ENCODE results near the gene TRAPPC3. TPM values are rescaled to one million over a fixed set of nuclear protein-coding genes. Genes with fewer than 3 reads are reported as not detected.

Gene TRAPPC3
- total RNA-seq, 1 experiment from 2014 or later: 86.6 TPM

- H3K9me3 ChIP-seq (ENCODE audit: low read depth, low read length, poor library complexity, severe bottlenecking): no peaks in the 10 kb centered on the region
- no peak for DNase-seq (ENCODE audit: low spot score)
- peaks cover 13% of the 10 kb centered on the region for H3K27me3 ChIP-seq (replicated peaks; ENCODE audit: insufficient read depth, low read depth, low read length, poor library complexity)
- H3K27ac ChIP-seq (ENCODE audit: low read depth, low read length, poor library complexity, severe bottlenecking): no peak overlapping the region
- POLR2A ChIA-PET (ENCODE audit: low non-redundant PET): no interaction called here
- no TSS peak for BruUV-seq (replicated peaks)
- intact Hi-C loops (cut with micrococcal nuclease; ENCODE audit: unreplicated experiment): no loop called here
- H3K36me3 ChIP-seq (ENCODE audit: insufficient read depth, low read length, poor library complexity, severe bottlenecking): no peaks in the 10 kb centered on the region
- H3K4me1 ChIP-seq (ENCODE audit: insufficient read depth, low read length, poor library complexity, severe bottlenecking): no peaks in the 10 kb centered on the region
- H3K4me3 ChIP-seq (ENCODE audit: low read depth, low read length, poor library complexity, severe bottlenecking): no peak overlapping the region
- CTCF ChIA-PET: interaction anchor here (0.6 kb wide), 1 partner anchor 1812 kb away, joined by 6 read pairs; no protein-coding TSS in a partner anchor
- no peak for TF ChIP-seq EZH2 (IDR thresholded peaks at IDR 0.05; ENCODE audit: borderline replicate concordance, low read depth, low read length, poor library complexity, severe bottlenecking)
- TF ChIP-seq, protein P1, sequence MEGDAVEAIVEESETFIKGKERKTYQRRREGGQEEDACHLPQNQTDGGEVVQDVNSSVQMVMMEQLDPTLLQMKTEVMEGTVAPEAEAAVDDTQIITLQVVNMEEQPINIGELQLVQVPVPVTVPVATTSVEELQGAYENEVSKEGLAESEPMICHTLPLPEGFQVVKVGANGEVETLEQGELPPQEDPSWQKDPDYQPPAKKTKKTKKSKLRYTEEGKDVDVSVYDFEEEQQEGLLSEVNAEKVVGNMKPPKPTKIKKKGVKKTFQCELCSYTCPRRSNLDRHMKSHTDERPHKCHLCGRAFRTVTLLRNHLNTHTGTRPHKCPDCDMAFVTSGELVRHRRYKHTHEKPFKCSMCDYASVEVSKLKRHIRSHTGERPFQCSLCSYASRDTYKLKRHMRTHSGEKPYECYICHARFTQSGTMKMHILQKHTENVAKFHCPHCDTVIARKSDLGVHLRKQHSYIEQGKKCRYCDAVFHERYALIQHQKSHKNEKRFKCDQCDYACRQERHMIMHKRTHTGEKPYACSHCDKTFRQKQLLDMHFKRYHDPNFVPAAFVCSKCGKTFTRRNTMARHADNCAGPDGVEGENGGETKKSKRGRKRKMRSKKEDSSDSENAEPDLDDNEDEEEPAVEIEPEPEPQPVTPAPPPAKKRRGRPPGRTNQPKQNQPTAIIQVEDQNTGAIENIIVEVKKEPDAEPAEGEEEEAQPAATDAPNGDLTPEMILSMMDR (conservative IDR thresholded peaks at IDR 0.05; ENCODE audit: low read depth, low read length): no peak
Measured at GRCh38 chr1:36126797-36127500, 22.3 kb downstream of the TRAPPC3 start.

GRCh38 chr1:36126005-36126716, 23.1 kb downstream of the TRAPPC3 start:
- no peak for DNase-seq (ENCODE audit: low spot score)
- H3K27ac ChIP-seq (ENCODE audit: low read depth, low read length, poor library complexity, severe bottlenecking): no peak overlapping the region
- CTCF ChIA-PET: no interaction called here
- H3K9me3 ChIP-seq (ENCODE audit: low read depth, low read length, poor library complexity, severe bottlenecking): no peaks in the 10 kb centered on the region
- POLR2A ChIA-PET (ENCODE audit: low non-redundant PET): no interaction called here
- H3K4me1 ChIP-seq (ENCODE audit: insufficient read depth, low read length, poor library complexity, severe bottlenecking): no peaks in the 10 kb centered on the region
- intact Hi-C loops (cut with micrococcal nuclease; ENCODE audit: unreplicated experiment): no loop called here
- H3K27me3 ChIP-seq (replicated peaks; ENCODE audit: insufficient read depth, low read depth, low read length, poor library complexity): peaks cover 13% of the 10 kb centered on the region
- TF ChIP-seq, protein P1 (conservative IDR thresholded peaks at IDR 0.05; ENCODE audit: low read depth, low read length): no peak
- no peak for TF ChIP-seq EZH2 (IDR thresholded peaks at IDR 0.05; ENCODE audit: borderline replicate concordance, low read depth, low read length, poor library complexity, severe bottlenecking)
- H3K36me3 ChIP-seq (ENCODE audit: insufficient read depth, low read length, poor library complexity, severe bottlenecking): no peaks in the 10 kb centered on the region
- no peak overlapping the region for H3K4me3 ChIP-seq (ENCODE audit: low read depth, low read length, poor library complexity, severe bottlenecking)
- BruUV-seq (replicated peaks): no TSS peak

GRCh38 chr1:36125129-36125991, 23.9 kb downstream of the TRAPPC3 start, which contains the start of gene COL8A2:
COL8A2 (minus strand) TSS chr1:36125222; CDS start chr1:36100242, 24,980 bp downstream.
- Histone ChIP-seq H3K27me3 (replicated peaks; ENCODE audit: insufficient read depth, low read depth, low read length, poor library complexity) (peaks cover 13% of the 10 kb centered on the region), H3K36me3 (ENCODE audit: insufficient read depth, low read length, poor library complexity, severe bottlenecking) (no peaks in the 10 kb centered on the region), H3K9me3 (ENCODE audit: low read depth, low read length, poor library complexity, severe bottlenecking) (no peaks in the 10 kb centered on the region), H3K4me3 (ENCODE audit: low read depth, low read length, poor library complexity, severe bottlenecking) (peak within 1 kb of the TSS; percentile 35), H3K27ac (ENCODE audit: low read depth, low read length, poor library complexity, severe bottlenecking) (no peak within 1 kb of the TSS), H3K4me1 (ENCODE audit: insufficient read depth, low read length, poor library complexity, severe bottlenecking) (no peaks in the 10 kb centered on the region)
- ChIA-PET POLR2A (ENCODE audit: low non-redundant PET) (no interaction called here), CTCF (no interaction called here)
- TF ChIP-seq, protein P1 (conservative IDR thresholded peaks at IDR 0.05; ENCODE audit: low read depth, low read length): no peak
- no peak for TF ChIP-seq EZH2 (IDR thresholded peaks at IDR 0.05; ENCODE audit: borderline replicate concordance, low read depth, low read length, poor library complexity, severe bottlenecking)
- no TSS peak for BruUV-seq (replicated peaks)
- intact Hi-C loops (cut with micrococcal nuclease; ENCODE audit: unreplicated experiment): no loop called here
- no peak for DNase-seq (ENCODE audit: low spot score)
